IPS-15b (cell line): ENCODE data around the gene SMARCD3.

ENCODE experiments used
- H3K27me3 ChIP-seq: one replicate; pipeline ENCODE4 v1.6.1; 2013; ENCODE audit warnings: low read length; ENCODE audit not compliant: control insufficient read depth, insufficient read depth
- H3K36me3 ChIP-seq: one replicate; pipeline ENCODE4 v1.6.1; 2013; ENCODE audit warnings: low read length; ENCODE audit not compliant: control insufficient read depth, insufficient read depth
- H3K4me1 ChIP-seq: one replicate; pipeline ENCODE4 v1.6.1; 2013; ENCODE audit warnings: mild to moderate bottlenecking, low read length; ENCODE audit not compliant: control insufficient read depth, insufficient read depth
- H3K4me3 ChIP-seq: one replicate; pipeline ENCODE4 v1.5.1; 2013; ENCODE audit warnings: low read depth, low read length
- H3K9ac ChIP-seq: one replicate; pipeline ENCODE4 v1.6.1; 2013; ENCODE audit warnings: low read depth, mild to moderate bottlenecking, low read length
- H3K9me3 ChIP-seq: one replicate; pipeline ENCODE4 v1.6.1; 2013; ENCODE audit warnings: mild to moderate bottlenecking, low read length; ENCODE audit not compliant: control insufficient read depth, insufficient read depth

Gene SMARCD3

GRCh38 chr7:151279868-151280267, 31.4 kb upstream of the SMARCD3 start:
- Histone ChIP-seq H3K27me3 (peaks cover 34% of the 10 kb centered on the region), H3K9ac (no peak overlapping the region), H3K4me3 (no peak overlapping the region), H3K36me3 (no peaks in the 10 kb centered on the region), H3K9me3 (no peaks in the 10 kb centered on the region), H3K4me1 (no peaks in the 10 kb centered on the region)

GRCh38 chr7:151278949-151279348, 30.5 kb upstream of the SMARCD3 start:
- H3K9me3 ChIP-seq: no peaks in the 10 kb centered on the region
- no peak overlapping the region for H3K9ac ChIP-seq
- H3K27me3 ChIP-seq: peaks cover 35% of the 10 kb centered on the region
- H3K4me1 ChIP-seq: no peaks in the 10 kb centered on the region
- H3K36me3 ChIP-seq: no peaks in the 10 kb centered on the region
- H3K4me3 ChIP-seq: no peak overlapping the region

DNA sequence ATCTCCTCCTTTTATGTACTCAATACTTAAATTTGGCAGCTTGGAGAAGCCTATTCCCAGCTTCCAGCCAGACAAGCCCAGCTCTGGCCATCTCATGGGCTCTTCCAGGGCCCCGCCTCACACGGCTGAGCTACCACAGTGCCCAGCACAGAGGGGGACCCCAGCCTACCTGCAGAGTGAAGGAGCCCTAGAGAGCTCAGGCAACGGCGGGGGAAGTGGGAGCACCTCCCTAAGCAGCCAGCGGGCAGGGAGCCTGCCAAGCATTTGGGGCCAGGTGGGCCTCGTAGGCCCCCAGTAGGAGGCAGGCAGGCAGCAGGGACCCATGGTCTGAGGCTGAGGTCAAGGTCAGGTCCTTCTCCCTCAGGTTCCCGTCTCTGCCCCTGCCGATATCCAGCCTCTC, 29.1 kb upstream of the SMARCD3 start:
- Histone ChIP-seq H3K27me3 (peaks cover 35% of the 10 kb centered on the region), H3K4me3 (peak overlapping the region; percentile 33), H3K36me3 (no peaks in the 10 kb centered on the region), H3K9me3 (no peaks in the 10 kb centered on the region), H3K9ac (no peak overlapping the region), H3K4me1 (no peaks in the 10 kb centered on the region)

GRCh38 chr7:151276666-151277590, 28.4 kb upstream of the SMARCD3 start:
- Histone ChIP-seq H3K9ac (peak overlapping the region; percentile 19), H3K4me3 (peak overlapping the region; percentile 33)

DNA sequence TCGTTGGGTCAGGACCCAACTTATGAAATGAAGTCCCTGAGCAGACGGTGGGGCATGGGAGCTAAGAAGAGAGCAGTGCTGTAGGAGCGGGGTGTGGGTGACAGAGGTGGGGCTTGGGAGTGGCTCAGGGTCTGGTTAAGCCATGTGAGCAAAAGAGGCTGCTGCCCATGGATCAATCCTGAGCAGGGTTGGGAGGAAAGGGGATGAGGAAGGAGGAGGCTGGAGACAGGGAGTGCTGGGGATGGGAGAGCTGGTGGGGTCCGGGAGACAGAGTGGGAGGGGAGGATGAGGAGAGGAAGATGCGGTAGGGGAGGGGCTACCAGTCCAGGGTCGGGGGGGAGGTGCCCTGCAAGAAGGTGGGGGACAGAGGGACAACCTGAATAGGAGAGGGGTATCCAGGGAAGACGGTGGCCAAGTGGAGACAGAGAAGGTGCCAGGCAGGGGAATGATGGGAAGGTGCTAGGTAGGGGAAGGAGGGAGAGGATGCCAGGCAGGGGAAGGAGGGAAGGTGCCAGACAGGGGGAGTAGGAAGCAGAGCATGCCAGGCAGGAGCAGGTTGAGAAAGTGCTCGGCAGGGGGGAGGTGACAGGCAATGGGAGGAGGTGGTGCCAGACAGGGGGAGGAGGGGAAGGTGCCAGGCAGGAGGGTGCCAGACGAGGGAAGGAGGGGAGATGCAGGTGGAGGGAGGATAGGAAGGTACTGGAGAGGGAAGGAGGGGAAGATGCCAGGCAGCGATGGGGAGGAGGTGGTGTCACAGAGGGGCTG, 27.5 kb upstream of the SMARCD3 start:
- Histone ChIP-seq H3K4me3 (peak overlapping the region; percentile 6), H3K36me3 (no peaks in the 10 kb centered on the region), H3K4me1 (no peaks in the 10 kb centered on the region), H3K9me3 (no peaks in the 10 kb centered on the region), H3K9ac (no peak overlapping the region), H3K27me3 (peaks cover 35% of the 10 kb centered on the region)

More at GRCh38 chr7:151276666-151277590, 28.4 kb upstream of the SMARCD3 start:
- Histone ChIP-seq H3K4me1 (no peaks in the 10 kb centered on the region), H3K27me3 (peaks cover 35% of the 10 kb centered on the region), H3K9me3 (no peaks in the 10 kb centered on the region), H3K36me3 (no peaks in the 10 kb centered on the region)

GRCh38 chr7:151274936-151275812, 26.7 kb upstream of the SMARCD3 start:
- no peaks in the 10 kb centered on the region for H3K4me1 ChIP-seq
- H3K27me3 ChIP-seq: peaks cover 33% of the 10 kb centered on the region
- H3K9ac ChIP-seq: no peak overlapping the region
- H3K9me3 ChIP-seq: no peaks in the 10 kb centered on the region
- no peak overlapping the region for H3K4me3 ChIP-seq
- no peaks in the 10 kb centered on the region for H3K36me3 ChIP-seq

DNA sequence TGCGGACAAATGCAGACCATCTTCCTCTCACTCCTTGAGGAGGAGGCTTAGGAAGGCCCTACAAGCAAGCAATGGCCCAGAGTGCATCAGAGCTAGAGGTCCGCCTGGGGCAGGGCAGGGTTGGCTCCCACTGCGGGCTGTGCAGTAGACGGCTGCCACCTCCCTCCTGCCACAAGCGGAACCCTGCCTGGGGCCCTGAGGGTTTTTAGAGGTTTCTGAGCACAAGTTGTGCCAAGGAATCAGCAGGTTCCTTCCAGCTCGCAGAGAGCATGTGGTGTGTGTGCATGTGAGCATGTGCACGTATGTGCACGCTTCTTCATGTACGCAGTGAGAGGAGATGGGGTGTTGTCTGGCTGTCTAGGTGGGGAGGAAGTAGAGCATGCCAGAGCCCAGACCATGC, 25.9 kb upstream of the SMARCD3 start:
- Histone ChIP-seq H3K9me3 (no peaks in the 10 kb centered on the region), H3K36me3 (no peaks in the 10 kb centered on the region), H3K4me3 (no peak overlapping the region), H3K27me3 (peaks cover 36% of the 10 kb centered on the region), H3K9ac (no peak overlapping the region), H3K4me1 (no peaks in the 10 kb centered on the region)

DNA sequence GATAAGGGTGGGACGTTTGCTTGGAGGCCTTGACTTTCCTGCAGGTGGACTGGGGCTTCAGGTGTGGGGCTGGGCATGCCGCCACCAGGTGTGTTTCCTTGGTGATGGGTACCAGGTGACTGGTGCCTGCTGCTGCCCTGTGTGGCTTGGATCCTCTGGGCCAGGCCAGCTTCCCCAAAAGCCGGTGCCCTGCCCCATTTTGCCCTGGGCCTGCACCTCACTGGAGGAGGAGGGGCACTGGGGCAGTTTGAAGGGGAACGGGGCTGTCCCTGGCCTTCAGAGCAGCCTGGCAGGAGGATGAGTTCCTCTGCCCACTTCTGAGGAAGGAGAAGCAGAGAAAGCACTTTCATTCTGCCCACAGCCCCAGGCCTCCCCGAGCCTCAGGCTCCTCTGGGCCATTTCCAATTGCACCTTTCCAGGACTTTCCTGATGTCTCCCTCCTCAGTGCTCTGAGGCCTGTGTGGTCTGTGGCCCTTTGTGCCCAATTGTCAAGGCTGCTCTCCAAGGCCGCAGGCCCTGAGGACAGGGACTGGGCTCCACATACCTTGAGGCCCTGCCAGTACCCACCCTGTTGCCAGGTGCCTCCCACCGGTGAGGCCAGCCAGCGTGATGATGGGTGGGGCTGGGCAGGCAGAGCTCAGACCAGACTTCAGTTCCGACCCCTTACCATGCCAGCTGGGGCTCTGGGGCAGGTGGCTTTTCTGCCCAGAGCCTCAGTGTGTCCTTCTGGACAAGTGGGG, 25.3 kb upstream of the SMARCD3 start:
- no peaks in the 10 kb centered on the region for H3K36me3 ChIP-seq
- H3K9ac ChIP-seq: no peak overlapping the region
- H3K9me3 ChIP-seq: no peaks in the 10 kb centered on the region
- H3K4me1 ChIP-seq: no peaks in the 10 kb centered on the region
- H3K4me3 ChIP-seq: no peak overlapping the region
- peaks cover 33% of the 10 kb centered on the region for H3K27me3 ChIP-seq

- Histone ChIP-seq H3K36me3 (no peaks in the 10 kb centered on the region), H3K27me3 (peaks cover 29% of the 10 kb centered on the region), H3K4me1 (no peaks in the 10 kb centered on the region)
These were observed 24.4 kb upstream of the SMARCD3 start for GRCh38 chr7:151272877-151273276.

GRCh38 chr7:151272405-151272804, 23.9 kb upstream of the SMARCD3 start:
- H3K27me3 ChIP-seq: peaks cover 24% of the 10 kb centered on the region
- no peaks in the 10 kb centered on the region for H3K36me3 ChIP-seq
- no peaks in the 10 kb centered on the region for H3K4me1 ChIP-seq
- no peaks in the 10 kb centered on the region for H3K9me3 ChIP-seq
- no peak overlapping the region for H3K9ac ChIP-seq
- no peak overlapping the region for H3K4me3 ChIP-seq

More at GRCh38 chr7:151272877-151273276, 24.4 kb upstream of the SMARCD3 start:
- H3K9me3 ChIP-seq: no peaks in the 10 kb centered on the region
- H3K4me3 ChIP-seq: no peak overlapping the region
- H3K9ac ChIP-seq: no peak overlapping the region
